Stomach (tissue), 9 donors: ENCODE data around the gene GOLGA1. TPM values are rescaled to one million over a fixed set of nuclear protein-coding genes. Genes with fewer than 3 reads are reported as not detected.

Experiments
- DNase-seq, 2 donors: peaks; one replicate each; pipeline versions ENCODE4 v3.0.0 to v3.0.0-alpha.2; 2013 to 2019
- H3K27ac ChIP-seq, 5 donors: fragments of 200-600 bp in 4 of 5; sonication (generic) in 4 of 5; one replicate each; pipeline ENCODE4 v1.5.1; 2013 to 2019; ENCODE audit warnings: mild to moderate bottlenecking in 1 of 5, moderate library complexity in 1 of 5
- H3K27me3 ChIP-seq, 3 donors: fragments of 200-600 bp; sonication (generic); one replicate each; pipeline ENCODE4 v1.5.1; 2017 to 2019; ENCODE audit warnings: mixed run types in 1 of 3
- H3K36me3 ChIP-seq, 4 donors: fragments of 200-600 bp; sonication (generic); 1 replicate in 3 of 4; 2 replicates in 1 of 4; pipeline ENCODE4 v1.5.1; 2016 to 2019
- H3K4me1 ChIP-seq, 4 donors: fragments of 200-600 bp; sonication (generic); one replicate each; pipeline ENCODE4 v1.5.1; 2016 to 2019
- H3K4me3 ChIP-seq, 4 donors: fragments of 200-600 bp; sonication (generic) in 3 of 4; one replicate each; pipeline ENCODE4 v1.5.1; 2016 to 2019; ENCODE audit warnings: mild to moderate bottlenecking in 1 of 4
- H3K9me3 ChIP-seq, 4 donors: fragments of 200-600 bp; sonication (generic); one replicate each; pipeline ENCODE4 v1.5.1; 2016 to 2019
- EP300 ChIP-seq: sonication (generic); formaldehyde crosslinking; IDR thresholded peaks from one replicate; pipeline ENCODE4 v1.6.1; 2017; ENCODE audit warnings: antibody characterized with exemption
- POLR2A ChIP-seq, 4 donors: fragments of 450-650 bp; IDR thresholded peaks; one replicate each; pipeline ENCODE4 v1.6.1; 2016; ENCODE audit warnings: antibody characterized with exemption in 4 of 4, control low read depth in 2 of 4, mild to moderate bottlenecking in 1 of 4, moderate library complexity in 1 of 4
- POLR2AphosphoS5 ChIP-seq, 3 donors: sonication (generic); formaldehyde crosslinking; IDR thresholded peaks; one replicate each; pipeline ENCODE4 v1.6.1; 2016; ENCODE audit warnings: antibody characterized with exemption in 3 of 3
- WGBS, 5 donors: extraction: QIAGEN DNeasy Blood & Tissue Kit in 3 of 5; methylation state at CpG; one replicate each; pipeline versions ENCODE4 v1.1.5 to v1.1.7; 2013 to 2018; 5-methylcytosine and 5-hydroxymethylcytosine counted together
- intact Hi-C: fragments of 100-400 bp; cut with DNase I; formaldehyde crosslinking; loops from one replicate; pipeline ENCODE4 v1.15.1; 2023; ENCODE audit warnings: low total_unique reads
- polyA plus RNA-seq, 3 donors: library from polyadenylated mRNA; stranded (reverse); fragments of 200-250 nt; gene quantifications; one replicate each; pipeline ENCODE4 v1.2.3, GENCODE V29; 2013
- total RNA-seq, 5 donors: library from RNA; depleted of rRNA; stranded (reverse); fragments of >200 nt; gene quantifications; one replicate each; pipeline versions ENCODE4 v1.1.0 to v1.2.3, GENCODE V29; 2014 to 2016
- TF ChIP-seq, protein P1 (sequence below), 7 experiments: fragments of 450-650 bp in 4 of 7; fragments of 200-600 bp in 3 of 7; sonication (generic) in 3 of 7; IDR thresholded peaks; one replicate each; pipeline ENCODE4 v1.5.1; 2016 to 2019; ENCODE audit warnings: antibody characterized with exemption in 7 of 7, control low read depth in 2 of 7, mild to moderate bottlenecking in 1 of 7
- donor health status: healthy with polysubstance abuse.
- donor health status: Bipolar disorder and iron deficiency.
- donor health status: healthy.

Gene GOLGA1
- total and polyA plus RNA-seq, 8 donors, result 4.1 to 88.4 (median 18.1) TPM

DNA sequence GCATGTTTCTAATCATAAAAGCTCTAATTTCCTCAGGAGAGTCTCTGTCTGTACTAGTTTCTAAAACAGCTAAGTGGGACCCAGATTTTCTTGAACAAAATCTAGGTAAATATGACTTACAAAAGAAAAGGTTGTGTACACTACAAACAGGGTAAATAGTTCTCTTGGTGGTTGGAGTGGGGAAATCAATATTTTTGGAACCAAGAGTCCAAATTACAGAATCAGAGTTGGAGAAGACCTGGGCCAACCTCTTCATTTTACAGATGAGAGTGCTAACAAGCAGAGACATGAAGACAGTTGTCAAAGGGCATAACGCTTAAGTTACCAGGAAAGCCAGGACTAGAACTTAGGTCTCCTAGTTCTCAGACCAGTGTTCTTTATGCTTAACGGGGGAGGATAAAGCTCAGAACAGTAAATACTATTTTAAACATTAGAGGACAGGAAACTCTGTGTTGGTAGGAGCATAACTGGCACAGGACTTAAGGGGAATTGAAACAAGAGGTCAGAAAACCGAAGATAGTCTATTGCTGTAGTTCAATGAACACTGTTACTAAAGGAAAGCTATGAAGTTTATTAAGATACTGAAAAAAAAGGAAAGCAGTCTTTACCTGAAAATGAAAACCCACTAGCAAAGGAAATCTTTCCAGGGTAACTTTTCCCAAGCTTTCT, 9.3 kb upstream of the GOLGA1 start:
- Histone ChIP-seq H3K36me3 (peaks cover 0 to 8% (median 2%) of the 10 kb centered on the region in 4 donors), H3K9me3 (no peaks in the 10 kb centered on the region), H3K4me3 (no peak overlapping the region), H3K27ac (no peak overlapping the region), H3K27me3 (no peaks in the 10 kb centered on the region), H3K4me1 (no peaks in the 10 kb centered on the region)
- intact Hi-C loops, result no loop called here
- no peak for DNase-seq
- WGBS, 5 donors, result 62 to 76% (median 71%) methylated on average over 3 of the region's 3 CpGs
- TF ChIP-seq EP300, result no peak
- TF ChIP-seq, protein P1, sequence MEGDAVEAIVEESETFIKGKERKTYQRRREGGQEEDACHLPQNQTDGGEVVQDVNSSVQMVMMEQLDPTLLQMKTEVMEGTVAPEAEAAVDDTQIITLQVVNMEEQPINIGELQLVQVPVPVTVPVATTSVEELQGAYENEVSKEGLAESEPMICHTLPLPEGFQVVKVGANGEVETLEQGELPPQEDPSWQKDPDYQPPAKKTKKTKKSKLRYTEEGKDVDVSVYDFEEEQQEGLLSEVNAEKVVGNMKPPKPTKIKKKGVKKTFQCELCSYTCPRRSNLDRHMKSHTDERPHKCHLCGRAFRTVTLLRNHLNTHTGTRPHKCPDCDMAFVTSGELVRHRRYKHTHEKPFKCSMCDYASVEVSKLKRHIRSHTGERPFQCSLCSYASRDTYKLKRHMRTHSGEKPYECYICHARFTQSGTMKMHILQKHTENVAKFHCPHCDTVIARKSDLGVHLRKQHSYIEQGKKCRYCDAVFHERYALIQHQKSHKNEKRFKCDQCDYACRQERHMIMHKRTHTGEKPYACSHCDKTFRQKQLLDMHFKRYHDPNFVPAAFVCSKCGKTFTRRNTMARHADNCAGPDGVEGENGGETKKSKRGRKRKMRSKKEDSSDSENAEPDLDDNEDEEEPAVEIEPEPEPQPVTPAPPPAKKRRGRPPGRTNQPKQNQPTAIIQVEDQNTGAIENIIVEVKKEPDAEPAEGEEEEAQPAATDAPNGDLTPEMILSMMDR (IDR thresholded peaks at IDR 0.05), result no peak
- no peak for TF ChIP-seq POLR2AphosphoS5 (IDR thresholded peaks at IDR 0.05)
- no peak for TF ChIP-seq POLR2A (IDR thresholded peaks at IDR 0.05)

DNA sequence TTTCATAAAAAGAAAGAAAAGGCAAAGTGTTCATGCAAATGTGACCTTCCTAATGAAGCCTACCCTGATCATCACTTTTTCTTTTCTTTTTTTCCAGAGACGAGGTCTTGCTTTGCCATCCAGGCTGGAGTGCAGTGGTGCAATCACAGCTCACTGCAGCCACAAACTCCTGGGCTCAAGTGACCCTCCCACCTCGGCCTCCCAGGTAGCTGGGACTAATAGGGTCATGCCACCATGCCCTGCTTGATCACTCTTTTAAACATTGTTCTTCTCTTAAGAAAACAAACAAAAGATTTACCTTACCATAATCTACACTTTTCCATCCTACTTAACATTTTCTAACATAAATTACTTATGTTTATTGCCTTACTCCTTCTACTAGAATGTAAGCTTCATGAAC, 8.5 kb upstream of the GOLGA1 start:
- Histone ChIP-seq H3K27me3 (no peaks in the 10 kb centered on the region), H3K27ac (no peak overlapping the region), H3K4me3 (no peak overlapping the region), H3K36me3 (peaks cover 0 to 8% (median 2%) of the 10 kb centered on the region in 4 donors), H3K9me3 (no peaks in the 10 kb centered on the region), H3K4me1 (no peaks in the 10 kb centered on the region)
- DNase-seq, result no peak
- TF ChIP-seq POLR2A (IDR thresholded peaks at IDR 0.05) (no peak), EP300 (no peak), POLR2AphosphoS5 (IDR thresholded peaks at IDR 0.05) (no peak)
- TF ChIP-seq, protein P1 (IDR thresholded peaks at IDR 0.05), result no peak
- intact Hi-C loops, result loop anchor here (10.0 kb wide), 1 partner anchor 195 kb away; the partner anchor contains the start of gene SCAI
- 68 to 72% (median 70%) methylated on average over 2 of the region's 2 CpGs for WGBS, 5 donors

DNA sequence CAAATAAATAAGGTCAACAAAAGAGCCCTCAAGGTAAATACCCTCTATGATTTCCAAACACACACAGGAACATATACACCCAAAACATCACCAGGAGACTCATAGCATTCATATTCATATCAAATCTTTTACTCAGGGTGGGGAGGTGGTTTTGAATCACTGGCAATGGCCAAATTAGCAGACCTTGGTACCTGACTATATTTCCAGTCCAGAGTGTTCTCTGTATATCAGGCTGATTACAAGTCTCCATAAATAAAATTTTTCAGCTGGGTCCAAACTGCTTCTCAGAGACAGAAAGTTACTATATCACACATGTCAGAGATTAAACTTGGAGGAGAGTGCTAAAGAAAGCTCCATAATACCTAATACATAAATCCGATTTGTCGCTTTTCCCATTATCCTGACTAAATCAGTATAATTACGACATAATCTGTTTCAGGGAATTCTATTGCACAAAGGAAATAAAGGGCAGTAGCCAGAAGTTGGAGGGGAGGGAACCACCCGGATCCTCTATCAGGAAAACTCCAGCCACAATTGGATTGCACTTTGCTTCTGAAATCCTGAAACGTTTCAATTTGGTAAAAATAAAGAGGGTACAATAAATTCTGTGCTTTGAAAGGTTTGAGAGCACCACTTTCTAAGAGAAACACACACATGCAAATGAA, 7.0 kb upstream of the GOLGA1 start:
- H3K9me3 ChIP-seq, result no peaks in the 10 kb centered on the region
- TF ChIP-seq EP300 (no peak), POLR2AphosphoS5 (IDR thresholded peaks at IDR 0.05) (no peak), POLR2A (IDR thresholded peaks at IDR 0.05) (no peak)
- TF ChIP-seq, protein P1 (IDR thresholded peaks at IDR 0.05), result no peak
- peaks cover 0 to 8% (median 2%) of the 10 kb centered on the region in 4 donors for H3K36me3 ChIP-seq
- no peaks in the 10 kb centered on the region for H3K4me1 ChIP-seq
- no peak overlapping the region for H3K27ac ChIP-seq
- H3K27me3 ChIP-seq, result no peaks in the 10 kb centered on the region
- 74 to 87% (median 82%) methylated on average over 5 of the region's 5 CpGs for WGBS, 5 donors
- DNase-seq, result no peak
- no peak overlapping the region for H3K4me3 ChIP-seq
- intact Hi-C loops, result loop anchor here (10.0 kb wide), 1 partner anchor 197 kb away; the partner anchor contains the start of gene SCAI

DNA sequence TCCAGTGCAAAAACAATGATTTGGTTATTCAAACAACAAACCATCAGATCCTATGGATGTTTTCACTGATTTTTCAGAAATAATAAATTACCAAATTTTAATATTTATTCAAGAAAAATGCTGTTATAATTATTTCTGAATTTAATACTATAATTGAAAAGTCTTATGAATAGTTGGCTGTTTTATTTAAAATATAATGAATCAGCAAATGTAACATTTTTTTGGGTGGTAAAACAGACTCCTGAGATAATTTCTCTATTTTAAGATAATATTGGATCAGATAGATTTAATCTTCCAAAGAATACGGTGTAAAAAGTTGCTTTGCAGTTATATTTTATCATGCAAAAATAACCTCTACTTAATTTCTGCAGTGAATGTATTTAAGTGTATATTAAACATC, 5.3 kb upstream of the GOLGA1 start:
- intact Hi-C loops, result loop anchor here (10.0 kb wide), 1 partner anchor 199 kb away; the partner anchor contains the start of gene SCAI
- no peak for DNase-seq
- no peak overlapping the region for H3K4me3 ChIP-seq
- H3K4me1 ChIP-seq, result peaks cover 4 to 10% (median 9%) of the 10 kb centered on the region in 4 donors
- no peaks in the 10 kb centered on the region for H3K36me3 ChIP-seq
- WGBS, 5 donors, result 76 to 91% (median 86%) methylated on average over 1 of the region's 1 CpG
- no peaks in the 10 kb centered on the region for H3K9me3 ChIP-seq
- no peak overlapping the region for H3K27ac ChIP-seq
- TF ChIP-seq EP300 (no peak), POLR2A (IDR thresholded peaks at IDR 0.05) (no peak), POLR2AphosphoS5 (IDR thresholded peaks at IDR 0.05) (no peak)
- TF ChIP-seq, protein P1 (IDR thresholded peaks at IDR 0.05), result no peak
- H3K27me3 ChIP-seq, result no peaks in the 10 kb centered on the region
